ENCODE measurements around the gene C5orf52. TPM values are rescaled to one million over a fixed set of nuclear protein-coding genes. Genes with fewer than 3 reads are reported as not detected.

The C5orf52 gene
- total RNA-seq, 1 donor from 2014 or later = not detected

DNA sequence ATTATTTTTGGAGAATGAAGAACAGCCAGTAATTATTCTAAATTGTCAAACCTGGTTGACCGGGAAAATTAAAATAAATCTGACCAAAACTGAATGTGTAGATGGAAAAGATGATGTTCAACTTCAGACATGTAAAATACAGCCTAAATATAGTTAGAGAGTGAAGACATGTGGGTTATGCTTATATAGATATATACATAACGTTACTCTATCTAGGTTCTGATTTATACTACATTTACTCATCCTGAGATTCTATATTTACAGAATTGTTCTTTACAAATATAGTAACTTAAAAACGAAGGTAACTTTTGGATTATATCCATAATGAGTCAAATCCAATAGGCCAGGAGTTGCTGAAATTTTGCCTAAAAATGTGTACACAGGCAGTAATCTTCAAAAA, 39.1 kb downstream of the C5orf52 start:
- DNase-seq (no peak), ATAC-seq (no peak)
- Histone ChIP-seq H3K4me1 (no peaks in the 10 kb centered on the region), H3K36me3 (no peaks in the 10 kb centered on the region), H3K9me3 (no peaks in the 10 kb centered on the region), H3K27me3 (ENCODE audit: low read depth) (no peaks in the 10 kb centered on the region), H3K27ac (no peak overlapping the region), H3K4me3 (no peak overlapping the region)
- intact Hi-C loops (cut with DNase I) = no loop called here
- TF ChIP-seq, protein P1, sequence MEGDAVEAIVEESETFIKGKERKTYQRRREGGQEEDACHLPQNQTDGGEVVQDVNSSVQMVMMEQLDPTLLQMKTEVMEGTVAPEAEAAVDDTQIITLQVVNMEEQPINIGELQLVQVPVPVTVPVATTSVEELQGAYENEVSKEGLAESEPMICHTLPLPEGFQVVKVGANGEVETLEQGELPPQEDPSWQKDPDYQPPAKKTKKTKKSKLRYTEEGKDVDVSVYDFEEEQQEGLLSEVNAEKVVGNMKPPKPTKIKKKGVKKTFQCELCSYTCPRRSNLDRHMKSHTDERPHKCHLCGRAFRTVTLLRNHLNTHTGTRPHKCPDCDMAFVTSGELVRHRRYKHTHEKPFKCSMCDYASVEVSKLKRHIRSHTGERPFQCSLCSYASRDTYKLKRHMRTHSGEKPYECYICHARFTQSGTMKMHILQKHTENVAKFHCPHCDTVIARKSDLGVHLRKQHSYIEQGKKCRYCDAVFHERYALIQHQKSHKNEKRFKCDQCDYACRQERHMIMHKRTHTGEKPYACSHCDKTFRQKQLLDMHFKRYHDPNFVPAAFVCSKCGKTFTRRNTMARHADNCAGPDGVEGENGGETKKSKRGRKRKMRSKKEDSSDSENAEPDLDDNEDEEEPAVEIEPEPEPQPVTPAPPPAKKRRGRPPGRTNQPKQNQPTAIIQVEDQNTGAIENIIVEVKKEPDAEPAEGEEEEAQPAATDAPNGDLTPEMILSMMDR (IDR thresholded peaks at IDR 0.05) = no peak

DNA sequence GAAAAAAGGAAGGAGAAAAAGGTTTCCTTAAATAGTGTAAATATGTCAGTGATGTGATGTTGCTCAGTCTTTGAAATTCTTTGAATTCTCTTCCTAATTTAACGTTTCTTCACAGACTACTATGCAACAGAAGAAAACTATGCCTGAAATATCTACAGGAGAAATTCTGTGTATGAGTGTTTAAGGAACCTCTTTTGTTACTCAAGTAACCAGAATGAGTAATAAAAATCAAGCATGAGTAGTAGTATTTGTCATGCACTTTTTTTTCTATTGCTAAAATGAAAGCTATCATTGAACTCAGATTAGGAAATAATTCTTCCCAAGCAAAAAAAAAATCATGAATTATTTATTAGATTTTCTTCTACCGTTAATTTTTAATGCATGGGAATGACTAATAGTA, 39.5 kb downstream of the C5orf52 start:
- no peak overlapping the region for H3K4me3 ChIP-seq
- no peak for ATAC-seq
- H3K36me3 ChIP-seq = no peaks in the 10 kb centered on the region
- DNase-seq = no peak
- intact Hi-C loops (cut with DNase I) = no loop called here
- TF ChIP-seq, protein P1 (IDR thresholded peaks at IDR 0.05) = no peak
- no peak overlapping the region for H3K27ac ChIP-seq
- no peaks in the 10 kb centered on the region for H3K27me3 ChIP-seq (ENCODE audit: low read depth)
- no peaks in the 10 kb centered on the region for H3K4me1 ChIP-seq
- no peaks in the 10 kb centered on the region for H3K9me3 ChIP-seq

DNA sequence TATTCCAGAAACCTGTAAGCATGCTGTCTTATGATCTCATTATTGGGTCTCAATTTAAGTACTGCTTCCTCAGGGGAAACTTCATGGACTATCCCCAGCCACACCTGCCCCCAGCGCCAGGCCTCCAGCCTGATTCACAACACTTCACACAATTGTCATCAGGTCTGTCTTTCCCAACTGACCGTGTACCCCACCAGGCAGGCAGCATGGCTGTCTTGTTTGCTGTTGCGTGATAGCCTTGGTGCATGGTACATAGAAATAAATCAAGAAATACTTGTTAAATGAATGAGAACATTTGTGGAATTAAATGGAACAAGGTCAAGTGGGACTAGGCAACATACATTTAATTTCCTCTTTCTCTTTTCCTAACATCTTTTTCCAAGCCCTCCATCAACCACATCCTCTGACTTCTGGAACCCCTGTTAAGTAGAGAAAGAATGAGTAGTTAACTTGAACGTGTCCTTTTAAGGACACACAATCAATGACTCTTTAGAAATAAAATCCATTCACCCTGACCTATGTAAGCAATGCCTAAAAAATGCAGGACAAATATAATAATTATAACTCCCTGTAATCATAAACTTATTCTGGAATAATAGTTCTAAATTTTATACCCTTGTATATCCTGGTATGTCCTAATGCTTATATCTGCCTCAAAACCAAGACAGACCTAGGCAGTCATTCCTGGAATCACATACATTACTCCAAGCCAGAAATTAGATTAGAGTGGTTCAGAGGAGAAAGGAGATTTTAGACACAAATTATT, 42.7 kb downstream of the C5orf52 start:
- intact Hi-C loops (cut with DNase I) = no loop called here
- ATAC-seq = no peak

DNA sequence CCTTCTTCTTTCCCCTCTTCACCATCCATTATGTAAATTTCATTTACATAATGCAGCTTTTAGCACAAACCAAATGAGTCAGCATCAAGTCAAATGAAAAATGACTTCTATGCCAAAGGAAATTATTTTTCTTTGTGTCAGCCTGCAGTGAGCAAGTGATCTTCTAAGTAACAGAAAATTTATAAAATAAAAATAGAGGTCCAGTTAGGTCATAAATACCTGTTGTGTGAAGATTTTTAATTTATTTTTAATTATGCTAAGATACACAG, 43.2 kb downstream of the C5orf52 start:
- H3K4me1 ChIP-seq = peaks cover 8% of the 10 kb centered on the region
- intact Hi-C loops (cut with DNase I) = no loop called here
- no peak for ATAC-seq
- DNase-seq = no peak
- H3K27ac ChIP-seq = no peak overlapping the region
- H3K4me3 ChIP-seq = no peak overlapping the region
- TF ChIP-seq, protein P1 (IDR thresholded peaks at IDR 0.05) = no peak
- no peaks in the 10 kb centered on the region for H3K27me3 ChIP-seq (ENCODE audit: low read depth)
- H3K36me3 ChIP-seq = no peaks in the 10 kb centered on the region
- H3K9me3 ChIP-seq = no peaks in the 10 kb centered on the region

More for the DNA sequence above, 42.7 kb downstream of the C5orf52 start:
- no peaks in the 10 kb centered on the region for H3K9me3 ChIP-seq
- DNase-seq = no peak
- TF ChIP-seq, protein P1 (IDR thresholded peaks at IDR 0.05) = no peak
- peaks cover 8% of the 10 kb centered on the region for H3K4me1 ChIP-seq
- no peaks in the 10 kb centered on the region for H3K27me3 ChIP-seq (ENCODE audit: low read depth)
- no peak overlapping the region for H3K4me3 ChIP-seq
- H3K36me3 ChIP-seq = no peaks in the 10 kb centered on the region
- no peak overlapping the region for H3K27ac ChIP-seq

DNA sequence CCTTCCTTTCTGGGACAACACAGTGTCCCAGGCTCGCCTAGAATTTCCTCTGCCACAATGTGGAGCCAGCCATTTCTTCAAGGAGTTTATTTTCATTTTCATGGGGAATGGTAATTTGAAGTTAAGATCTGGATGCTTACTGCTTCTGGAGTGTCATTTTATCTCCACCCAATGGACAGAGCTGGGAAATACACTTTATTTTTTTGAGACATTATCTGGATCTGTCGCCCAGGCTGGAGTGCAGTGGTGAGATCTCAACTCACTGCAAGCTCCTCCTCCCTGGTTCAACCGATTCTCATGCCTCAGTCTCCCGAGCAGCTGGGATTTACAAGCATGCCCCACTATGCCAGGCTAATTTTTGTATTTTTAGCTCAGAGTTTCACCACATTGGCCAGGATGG, 47.2 kb downstream of the C5orf52 start:
- H3K36me3 ChIP-seq = no peaks in the 10 kb centered on the region
- no peak overlapping the region for H3K27ac ChIP-seq
- H3K4me1 ChIP-seq = peaks cover 8% of the 10 kb centered on the region
- H3K9me3 ChIP-seq = no peaks in the 10 kb centered on the region
- no peak overlapping the region for H3K4me3 ChIP-seq
- DNase-seq = no peak
- ATAC-seq = peak; percentile 69 to 75
- H3K27me3 ChIP-seq (ENCODE audit: low read depth) = no peaks in the 10 kb centered on the region
- TF ChIP-seq, protein P1 (IDR thresholded peaks at IDR 0.05) = peak; percentile 55
- intact Hi-C loops (cut with DNase I) = no loop called here
